ENCODE data around the gene RPL37. TPM values are rescaled to one million over a fixed set of nuclear protein-coding genes. Genes with fewer than 3 reads are reported as not detected.

Gene RPL37
- total RNA-seq, 2 experiments from 2014 or later: 1,702 to 1,706 TPM

GRCh38 chr5:40846371-40846770, 11.3 kb upstream of the RPL37 start:
- peaks cover 5% of the 10 kb centered on the region for H3K4me1 Mint-ChIP-seq
- no peaks in the 10 kb centered on the region for H3K9me3 Mint-ChIP-seq
- DNase-seq: no peak
- peaks cover 30% of the 10 kb centered on the region for H3K27me3 Mint-ChIP-seq
- H3K27ac Mint-ChIP-seq: no peak overlapping the region
- H3K36me3 Mint-ChIP-seq: no peaks in the 10 kb centered on the region
- H3K4me3 Mint-ChIP-seq: no peak overlapping the region

- Mint-ChIP-seq H3K9me3 (no peaks in the 10 kb centered on the region), H3K36me3 (no peaks in the 10 kb centered on the region), H3K4me1 (peaks cover 12% of the 10 kb centered on the region), H3K4me3 (no peak overlapping the region), H3K27me3 (peaks cover 33% of the 10 kb centered on the region), H3K27ac (no peak overlapping the region)
- DNase-seq: no peak
Measured at GRCh38 chr5:40844565-40844964, 9.5 kb upstream of the RPL37 start.

- H3K4me3 Mint-ChIP-seq: no peak overlapping the region
- no peaks in the 10 kb centered on the region for H3K36me3 Mint-ChIP-seq
- H3K27me3 Mint-ChIP-seq: peaks cover 28% of the 10 kb centered on the region
- DNase-seq: no peak
- H3K4me1 Mint-ChIP-seq: peaks cover 12% of the 10 kb centered on the region
- H3K27ac Mint-ChIP-seq: no peak overlapping the region
- no peaks in the 10 kb centered on the region for H3K9me3 Mint-ChIP-seq
Measured at GRCh38 chr5:40842351-40842750, 7.3 kb upstream of the RPL37 start.

GRCh38 chr5:40841068-40841805, 6.2 kb upstream of the RPL37 start, which contains the start of gene CARD6:
TSS of gene CARD6 (plus strand) at chr5:40841367. CDS start at chr5:40841383, 16 bp downstream.
- peaks cover 12% of the 10 kb centered on the region for H3K4me1 Mint-ChIP-seq
- H3K27me3 Mint-ChIP-seq: peaks cover 24% of the 10 kb centered on the region
- H3K27ac Mint-ChIP-seq: peak within 1 kb of the TSS; percentile 79
- H3K9me3 Mint-ChIP-seq: no peaks in the 10 kb centered on the region
- H3K36me3 Mint-ChIP-seq: peaks cover 3% of the 10 kb centered on the region
- DNase-seq: no peak
- peak within 1 kb of the TSS; percentile 82 for H3K4me3 Mint-ChIP-seq

- H3K27ac Mint-ChIP-seq: no peak overlapping the region
- DNase-seq: no peak
- H3K4me3 Mint-ChIP-seq: no peak overlapping the region
- H3K36me3 Mint-ChIP-seq: peaks cover 29% of the 10 kb centered on the region
- peaks cover 21% of the 10 kb centered on the region for H3K27me3 Mint-ChIP-seq
- H3K4me1 Mint-ChIP-seq: peaks cover 21% of the 10 kb centered on the region
- no peaks in the 10 kb centered on the region for H3K9me3 Mint-ChIP-seq
Measured at GRCh38 chr5:40838086-40838485, 3.1 kb upstream of the RPL37 start.

- H3K27me3 Mint-ChIP-seq: peaks cover 5% of the 10 kb centered on the region
- H3K4me3 Mint-ChIP-seq: peak overlapping the region; percentile 99
- no peak for DNase-seq
- H3K9me3 Mint-ChIP-seq: no peaks in the 10 kb centered on the region
- H3K36me3 Mint-ChIP-seq: peaks cover 65% of the 10 kb centered on the region
- peaks cover 42% of the 10 kb centered on the region for H3K4me1 Mint-ChIP-seq
- H3K27ac Mint-ChIP-seq: peak overlapping the region; percentile 100
Measured at GRCh38 chr5:40834391-40834848, 602 bp downstream of the RPL37 start.

- H3K27me3 Mint-ChIP-seq: peaks cover 8% of the 10 kb centered on the region
- H3K4me3 Mint-ChIP-seq: peak overlapping the region; percentile 99
- peaks cover 49% of the 10 kb centered on the region for H3K4me1 Mint-ChIP-seq
Measured at GRCh38 chr5:40833712-40834229, 1.3 kb downstream of the RPL37 start.

GRCh38 chr5:40832345-40832744, 2.7 kb downstream of the RPL37 start:
- H3K27me3 Mint-ChIP-seq: peaks cover 8% of the 10 kb centered on the region
- peak overlapping the region; percentile 100 for H3K27ac Mint-ChIP-seq
- peaks cover 86% of the 10 kb centered on the region for H3K36me3 Mint-ChIP-seq
- peak overlapping the region; percentile 99 for H3K4me3 Mint-ChIP-seq
- H3K9me3 Mint-ChIP-seq: no peaks in the 10 kb centered on the region
- peaks cover 61% of the 10 kb centered on the region for H3K4me1 Mint-ChIP-seq
- DNase-seq: no peak

More at GRCh38 chr5:40833712-40834229, 1.3 kb downstream of the RPL37 start:
- no peak for DNase-seq
- H3K27ac Mint-ChIP-seq: peak overlapping the region; percentile 100
- no peaks in the 10 kb centered on the region for H3K9me3 Mint-ChIP-seq
- peaks cover 71% of the 10 kb centered on the region for H3K36me3 Mint-ChIP-seq

GRCh38 chr5:40831346-40832210, 3.4 kb downstream of the RPL37 start:
- Mint-ChIP-seq H3K27ac (peak overlapping the region; percentile 100), H3K4me1 (peaks cover 63% of the 10 kb centered on the region), H3K27me3 (peaks cover 8% of the 10 kb centered on the region), H3K4me3 (peak overlapping the region; percentile 99), H3K9me3 (no peaks in the 10 kb centered on the region), H3K36me3 (peaks cover 91% of the 10 kb centered on the region)
- no peak for DNase-seq

GRCh38 chr5:40829748-40830533, 5.1 kb downstream of the RPL37 start:
- no peaks in the 10 kb centered on the region for H3K9me3 Mint-ChIP-seq
- peak overlapping the region; percentile 100 for H3K27ac Mint-ChIP-seq
- no peak for DNase-seq
- H3K36me3 Mint-ChIP-seq: peaks cover 83% of the 10 kb centered on the region
- H3K4me1 Mint-ChIP-seq: peaks cover 60% of the 10 kb centered on the region
- H3K27me3 Mint-ChIP-seq: peaks cover 5% of the 10 kb centered on the region
- H3K4me3 Mint-ChIP-seq: peak overlapping the region; percentile 42

GRCh38 chr5:40828690-40829661, 6.0 kb downstream of the RPL37 start:
- Mint-ChIP-seq H3K36me3 (peaks cover 73% of the 10 kb centered on the region), H3K9me3 (no peaks in the 10 kb centered on the region), H3K4me3 (peak overlapping the region; percentile 44), H3K4me1 (peaks cover 60% of the 10 kb centered on the region), H3K27ac (peak overlapping the region; percentile 100), H3K27me3 (peaks cover 4% of the 10 kb centered on the region)
- no peak for DNase-seq

- H3K4me3 Mint-ChIP-seq: no peak overlapping the region
- DNase-seq: no peak
- H3K36me3 Mint-ChIP-seq: peaks cover 64% of the 10 kb centered on the region
- peaks cover 58% of the 10 kb centered on the region for H3K4me1 Mint-ChIP-seq
- peak overlapping the region; percentile 100 for H3K27ac Mint-ChIP-seq
- H3K9me3 Mint-ChIP-seq: no peaks in the 10 kb centered on the region
- H3K27me3 Mint-ChIP-seq: peaks cover 4% of the 10 kb centered on the region
Measured at GRCh38 chr5:40828021-40828631, 6.9 kb downstream of the RPL37 start.
